A673 (cell line): Measurements from ENCODE around the gene PTGS1. TPM values are rescaled to one million over a fixed set of nuclear protein-coding genes. Genes with fewer than 3 reads are reported as not detected.

Experiments used
- BruUV-seq: library from RNA; stranded (reverse); fragments of 400-500 nt; replicated peaks from 2 replicates; lab custom pipeline; 2021; lab: Mats Ljungman, UMichigan
- CTCF ChIA-PET: fragments of 300-600 bp; sonication (Branson Sonifier 250); formaldehyde crosslinking; loops from one replicate; lab custom pipeline; 2022; ENCODE audit warnings: antibody characterized with exemption; lab: Charles Lee
- POLR2A ChIA-PET: fragments of 300-600 bp; sonication (Branson Sonifier 250); formaldehyde crosslinking; loops from one replicate; lab custom pipeline; 2022; ENCODE audit warnings: antibody characterized with exemption; ENCODE audit not compliant: low non-redundant PET; lab: Charles Lee
- DNase-seq: peaks from one replicate; pipeline ENCODE4 v3.0.0-alpha.2; 2015; ENCODE audit warnings: low spot score
- H3K27ac ChIP-seq: fragments of 200-600 bp; sonication (generic); 2 replicates; pipeline ENCODE4 v1.5.1; 2016; ENCODE audit warnings: mixed run types, low read depth, mild to moderate bottlenecking, mixed read lengths, antibody characterized with exemption, low read length; ENCODE audit not compliant: poor library complexity, severe bottlenecking
- H3K27me3 ChIP-seq: fragments of 200-600 bp; sonication (generic); replicated peaks from 2 replicates; pipeline ENCODE4 v1.6.1; 2017; ENCODE audit warnings: mixed run types, low read depth, mild to moderate bottlenecking, mixed read lengths, antibody characterized with exemption, low read length; ENCODE audit not compliant: insufficient read depth, poor library complexity
- H3K36me3 ChIP-seq: fragments of 200-600 bp; sonication (generic); 2 replicates; pipeline ENCODE4 v1.6.1; 2016; ENCODE audit warnings: mixed run types, mild to moderate bottlenecking, mixed read lengths, antibody characterized with exemption, low read length; ENCODE audit not compliant: insufficient read depth, poor library complexity, severe bottlenecking
- H3K4me1 ChIP-seq: fragments of 200-600 bp; sonication (generic); 2 replicates; pipeline ENCODE4 v1.6.1; 2017; ENCODE audit warnings: mixed run types, mild to moderate bottlenecking, mixed read lengths, antibody characterized with exemption, low read length; ENCODE audit not compliant: insufficient read depth, poor library complexity, severe bottlenecking
- H3K4me3 ChIP-seq: fragments of 200-600 bp; sonication (generic); 2 replicates; pipeline ENCODE4 v1.5.1; 2016; ENCODE audit warnings: low read depth, mixed run types, mild to moderate bottlenecking, mixed read lengths, low read length; ENCODE audit not compliant: poor library complexity, severe bottlenecking
- H3K9me3 ChIP-seq: fragments of 200-600 bp; sonication (generic); 2 replicates; pipeline ENCODE4 v1.6.1; 2016; ENCODE audit warnings: mixed run types, low read depth, mild to moderate bottlenecking, mixed read lengths, antibody characterized with exemption, low read length; ENCODE audit not compliant: poor library complexity, severe bottlenecking
- CTCF ChIP-seq: fragments of 300-800, 200-600 bp; sonication (generic); conservative IDR thresholded peaks from 2 replicates; pipeline ENCODE4 v1.5.1; 2017; ENCODE audit warnings: low read depth, mild to moderate bottlenecking, antibody characterized with exemption, low read length, moderate library complexity, mixed read lengths
- EZH2 ChIP-seq: fragments of 200-600 bp; sonication (generic); IDR thresholded peaks from 2 replicates; pipeline ENCODE4 v1.6.1; 2017; ENCODE audit warnings: borderline replicate concordance, low read depth, mild to moderate bottlenecking, mixed read lengths, antibody characterized with exemption, low read length; ENCODE audit not compliant: poor library complexity, severe bottlenecking
- intact Hi-C: fragments of 100-400 bp; cut with micrococcal nuclease; formaldehyde crosslinking; loops from one replicate; pipeline ENCODE4 v1.10.0; 2022; ENCODE audit not compliant: unreplicated experiment
- total RNA-seq: library from RNA; stranded (reverse); gene quantifications from 2 replicates; pipeline ENCODE4 v1.2.3, GENCODE V29; 2021

Gene PTGS1
- total RNA-seq, 1 experiment from 2014 or later, result not detected

DNA sequence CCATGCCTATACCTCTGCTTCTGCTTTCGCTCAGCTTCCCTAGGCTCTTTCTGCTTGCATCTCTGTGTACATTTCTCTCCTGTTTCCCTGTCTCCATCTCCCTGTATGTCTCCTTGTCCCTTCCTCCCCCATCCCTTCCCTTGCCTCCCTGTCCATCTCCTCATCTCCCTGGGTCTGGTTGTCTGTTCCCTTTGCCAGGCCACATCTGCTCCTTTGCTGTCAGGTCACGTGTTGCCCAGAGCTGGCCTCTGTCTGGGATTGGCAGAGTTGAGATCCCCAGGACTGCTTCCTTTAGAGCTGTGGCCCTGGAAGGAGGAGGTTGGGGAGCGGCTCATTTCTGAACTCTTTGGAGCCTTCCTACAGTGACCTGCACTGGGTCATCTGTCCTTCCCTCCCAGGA is 31.8 kb upstream of the PTGS1 start:
- no peaks in the 10 kb centered on the region for H3K36me3 ChIP-seq
- DNase-seq, result no peak
- H3K9me3 ChIP-seq, result no peaks in the 10 kb centered on the region
- intact Hi-C loops, result no loop called here
- no peaks in the 10 kb centered on the region for H3K4me1 ChIP-seq
- no peaks in the 10 kb centered on the region for H3K27me3 ChIP-seq
- H3K4me3 ChIP-seq, result no peak overlapping the region
- H3K27ac ChIP-seq, result no peak overlapping the region
- ChIA-PET CTCF (no interaction called here), POLR2A (no interaction called here)
- BruUV-seq, result no TSS peak
- TF ChIP-seq EZH2, result no peak
- TF ChIP-seq CTCF, result no peak

DNA sequence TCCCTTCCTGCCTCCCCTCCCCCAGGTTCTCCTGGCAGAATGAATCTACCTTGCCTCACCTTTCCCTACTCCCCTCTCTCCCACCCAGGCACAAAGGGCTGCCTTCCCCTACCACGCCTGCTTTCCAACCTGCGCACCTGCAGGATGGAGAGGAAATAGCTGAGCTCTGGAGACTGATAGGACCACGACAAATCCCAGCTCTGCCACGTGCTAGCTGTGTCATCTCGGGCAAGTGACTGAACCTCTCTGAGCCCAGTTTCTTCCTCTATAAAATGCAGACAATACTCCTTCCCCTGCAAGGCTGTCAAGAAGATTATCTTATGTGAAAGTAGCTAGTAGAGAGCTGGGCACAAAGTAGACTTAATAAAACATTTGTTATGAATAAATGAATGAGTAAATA is 31.2 kb upstream of the PTGS1 start:
- no TSS peak for BruUV-seq
- Histone ChIP-seq H3K9me3 (no peaks in the 10 kb centered on the region), H3K27me3 (no peaks in the 10 kb centered on the region), H3K4me1 (no peaks in the 10 kb centered on the region), H3K27ac (no peak overlapping the region), H3K36me3 (no peaks in the 10 kb centered on the region), H3K4me3 (no peak overlapping the region)
- TF ChIP-seq EZH2 (no peak), CTCF (no peak)
- intact Hi-C loops, result no loop called here
- no peak for DNase-seq
- ChIA-PET CTCF (no interaction called here), POLR2A (no interaction called here)

GRCh38 chr9:122340161-122340560 is 30.7 kb upstream of the PTGS1 start:
- intact Hi-C loops, result no loop called here
- BruUV-seq, result no TSS peak
- peak; percentile 24 for DNase-seq
- ChIA-PET CTCF (interaction anchor here (1.0 kb wide), 1 partner anchor 10 kb away, joined by 3 read pairs; no protein-coding TSS in a partner anchor), POLR2A (no interaction called here)
- no peak for TF ChIP-seq CTCF
- TF ChIP-seq EZH2, result no peak
- H3K36me3 ChIP-seq, result no peaks in the 10 kb centered on the region
- H3K4me3 ChIP-seq, result no peak overlapping the region
- no peak overlapping the region for H3K27ac ChIP-seq
- no peaks in the 10 kb centered on the region for H3K27me3 ChIP-seq
- no peaks in the 10 kb centered on the region for H3K4me1 ChIP-seq
- no peaks in the 10 kb centered on the region for H3K9me3 ChIP-seq
